Measurements from ENCODE around the gene SLK. TPM values are rescaled to one million over a fixed set of nuclear protein-coding genes. Genes with fewer than 3 reads are reported as not detected.

Gene SLK
- total and polyA plus RNA-seq, 2 donors (not counting 3 experiments of a cell fraction or from before 2014, with no cell fraction given): 4.5 to 36.0 TPM

GRCh38 chr10:104018471-104018870 is 51.5 kb downstream of the SLK start:
- H3K79me2 ChIP-seq (ENCODE audit: control insufficient read depth, insufficient read depth, low read length): peaks cover 5% of the 10 kb centered on the region
- H3K36me3 ChIP-seq (ENCODE audit: control insufficient read depth in 2 of 2, extremely low read depth in 1 of 2, insufficient read depth in 2 of 2, low read length in 2 of 2): peaks cover 7 to 8% of the 10 kb centered on the region in 2 experiments
- dilution Hi-C loops (cut with MboI; ENCODE audit: extremely low pct_ligation_motif_present, low sequenced_read_pairs): no loop called here
- CTCF ChIA-PET: interaction anchor here (1.0 to 4.0 kb wide), 5 partner anchors 8 to 130 kb away, joined by 3 to 22 read pairs (median 7); no protein-coding TSS in a partner anchor
- H2AFZ ChIP-seq (ENCODE audit: low read depth, low read length): no peak overlapping the region
- DNase-seq (ENCODE audit: low read depth, low spot score) (no peak), FAIRE-seq (no peak)
- no TSS peak for BruUV-seq (replicated peaks)
- H3K9me1 ChIP-seq (replicated peaks; ENCODE audit: control insufficient read depth, extremely low read depth, insufficient read depth, low read length): no peaks in the 10 kb centered on the region
- H3K27me3 ChIP-seq (ENCODE audit: control insufficient read depth in 2 of 2, insufficient read depth in 2 of 2, low read length in 2 of 2): no peaks in the 10 kb centered on the region
- no peak overlapping the region for H3K27ac ChIP-seq (ENCODE audit: insufficient read depth, low read depth, low read length)
- H3K4me2 ChIP-seq (ENCODE audit: insufficient read depth, low read length): no peak overlapping the region
- peaks cover 28% of the 10 kb centered on the region for H3K4me1 ChIP-seq (ENCODE audit: control insufficient read depth, extremely low read depth, insufficient read depth, low read length)
- H4K20me1 ChIP-seq (replicated peaks; ENCODE audit: control insufficient read depth, extremely low read depth, insufficient read depth, low read length): no peaks in the 10 kb centered on the region
- POLR2A ChIA-PET: interaction anchor here (0.8 to 1.0 kb wide), 2 partner anchors 13 to 35 kb away, joined by 3 read pairs; no protein-coding TSS in a partner anchor
- TF ChIP-seq CTCF (IDR thresholded peaks at IDR 0.05; ENCODE audit: extremely low read depth in 1 of 2, insufficient read depth in 1 of 2, low read depth in 1 of 2, low read length in 2 of 2) (no peak), EZH2 (IDR thresholded peaks at IDR 0.05; ENCODE audit: borderline replicate concordance, low read depth, low read length, severe bottlenecking) (no peak), MYC (IDR thresholded peaks at IDR 0.05; ENCODE audit: low read depth, low read length) (no peak), POLR2AphosphoS5 (IDR thresholded peaks at IDR 0.05; ENCODE audit: insufficient read depth, low read depth, low read length) (no peak)
- H3K9me3 ChIP-seq (replicated peaks; ENCODE audit: control insufficient read depth, insufficient read depth, low read length): no peaks in the 10 kb centered on the region
- no peak overlapping the region for H3K9ac ChIP-seq (replicated peaks; ENCODE audit: extremely low read depth, insufficient read depth, low read length)
- no peak overlapping the region for H3K4me3 ChIP-seq (replicated peaks in 1 of 3; ENCODE audit: insufficient read depth in 1 of 3, low read depth in 1 of 3, low read length in 3 of 3)
- intact Hi-C loops (cut with micrococcal nuclease): no loop called here

GRCh38 chr10:104020020-104020419 is 53.1 kb downstream of the SLK start:
- H3K4me2 ChIP-seq (ENCODE audit: insufficient read depth, low read length): no peak overlapping the region
- H3K9me1 ChIP-seq (replicated peaks; ENCODE audit: control insufficient read depth, extremely low read depth, insufficient read depth, low read length): no peaks in the 10 kb centered on the region
- H3K36me3 ChIP-seq (ENCODE audit: control insufficient read depth in 2 of 2, extremely low read depth in 1 of 2, insufficient read depth in 2 of 2, low read length in 2 of 2): peaks cover 8 to 9% of the 10 kb centered on the region in 2 experiments
- BruUV-seq (replicated peaks): no TSS peak
- H3K9ac ChIP-seq (replicated peaks; ENCODE audit: extremely low read depth, insufficient read depth, low read length): no peak overlapping the region
- peaks cover 5% of the 10 kb centered on the region for H3K79me2 ChIP-seq (ENCODE audit: control insufficient read depth, insufficient read depth, low read length)
- DNase-seq (ENCODE audit: low read depth, low spot score): no peak
- H3K27me3 ChIP-seq (ENCODE audit: control insufficient read depth in 2 of 2, insufficient read depth in 2 of 2, low read length in 2 of 2): no peaks in the 10 kb centered on the region
- no peak for FAIRE-seq
- TF ChIP-seq POLR2A (IDR thresholded peaks at IDR 0.05; ENCODE audit: low read depth, low read length) (no peak), GATA2 (IDR thresholded peaks at IDR 0.05; ENCODE audit: insufficient read depth, insufficient read length, low read depth, low read length) (no peak), MYC (IDR thresholded peaks at IDR 0.05; ENCODE audit: low read depth, low read length) (no peak), FOS (IDR thresholded peaks at IDR 0.05; ENCODE audit: borderline replicate concordance, insufficient read depth, low read length) (no peak), POLR2AphosphoS5 (IDR thresholded peaks at IDR 0.05; ENCODE audit: insufficient read depth, low read depth, low read length) (no peak), EZH2 (IDR thresholded peaks at IDR 0.05; ENCODE audit: borderline replicate concordance, low read depth, low read length, severe bottlenecking) (no peak)
- dilution Hi-C loops (cut with MboI; ENCODE audit: extremely low pct_ligation_motif_present, low sequenced_read_pairs) (no loop called here), intact Hi-C loops (cut with micrococcal nuclease) (loop anchor here (5.0 kb wide), 2 partner anchors 38 to 103 kb away; partner anchors contain the start of gene STN1)
- ChIA-PET CTCF (interaction anchor here (1.0 to 4.0 kb wide), 4 partner anchors 10 to 132 kb away, joined by 3 to 22 read pairs (median 10); no protein-coding TSS in a partner anchor), POLR2A (no interaction called here)
- no peaks in the 10 kb centered on the region for H3K9me3 ChIP-seq (replicated peaks; ENCODE audit: control insufficient read depth, insufficient read depth, low read length)
- no peak overlapping the region for H3K27ac ChIP-seq (ENCODE audit: insufficient read depth, low read depth, low read length)
- no peak overlapping the region for H2AFZ ChIP-seq (ENCODE audit: low read depth, low read length)
- H3K4me1 ChIP-seq (ENCODE audit: control insufficient read depth, extremely low read depth, insufficient read depth, low read length): peaks cover 41% of the 10 kb centered on the region
- no peak overlapping the region for H3K4me3 ChIP-seq (replicated peaks in 1 of 3; ENCODE audit: insufficient read depth in 1 of 3, low read depth in 1 of 3, low read length in 3 of 3)
- no peaks in the 10 kb centered on the region for H4K20me1 ChIP-seq (replicated peaks; ENCODE audit: control insufficient read depth, extremely low read depth, insufficient read depth, low read length)

All from endothelial cell of umbilical vein (primary cell).